GM13977 (cell line): ENCODE data around the gene MGLL.

ENCODE experiments used
- DNase-seq: peaks from one replicate; pipeline ENCODE4 v3.0.0; 2012; ENCODE audit warnings: low spot score
- CTCF ChIP-seq: IDR thresholded peaks from 2 replicates; pipeline ENCODE4 v1.5.1; 2012; ENCODE audit warnings: mild to moderate bottlenecking, control low read depth; ENCODE audit not compliant: insufficient read depth; ENCODE audit errors: extremely low read depth, missing control alignments
- in situ Hi-C: fragments of 300-500 bp; cut with MboI; formaldehyde crosslinking; loops from one replicate; pipeline ENCODE4 v1.12.0; 2022; ENCODE audit warnings: low sequenced_read_pairs, low pct_unique_long_range_greater_than_20kb, mixed read lengths, inconsistent platforms; ENCODE audit not compliant: unreplicated experiment

The MGLL gene

GRCh38 chr3:127647845-127648204 is 174.5 kb downstream of the MGLL start:
- DNase-seq = no peak
- in situ Hi-C loops = no loop called here
- no peak for TF ChIP-seq CTCF

- no peak for DNase-seq
- TF ChIP-seq CTCF = no peak
- in situ Hi-C loops = no loop called here
These were observed 175.0 kb downstream of the MGLL start for GRCh38 chr3:127647166-127647844.

GRCh38 chr3:127646501-127647046 is 175.7 kb downstream of the MGLL start:
- DNase-seq = no peak
- in situ Hi-C loops = no loop called here
- TF ChIP-seq CTCF = no peak

GRCh38 chr3:127645371-127646015 is 176.8 kb downstream of the MGLL start:
- in situ Hi-C loops = no loop called here
- no peak for DNase-seq

GRCh38 chr3:127644641-127645370 is 177.5 kb downstream of the MGLL start:
- in situ Hi-C loops = no loop called here
- TF ChIP-seq CTCF = no peak
- no peak for DNase-seq

More at GRCh38 chr3:127645371-127646015, 176.8 kb downstream of the MGLL start:
- no peak for TF ChIP-seq CTCF

GRCh38 chr3:127640042-127640355 is 182.3 kb downstream of the MGLL start:
- in situ Hi-C loops = no loop called here
- TF ChIP-seq CTCF = no peak
- DNase-seq = no peak
